Right hindlimb (tissue), 1 donor: Measurements from ENCODE around the gene PTPN7.

Source experiments
- DNase-seq: peaks from one replicate; pipeline ENCODE4 v3.0.0-alpha.2; 2018

The PTPN7 gene

GRCh38 chr1:202165267-202165941, 5.0 kb upstream of the PTPN7 start:
- peak; percentile 92 for DNase-seq

GRCh38 chr1:202164271-202165037, 4.1 kb upstream of the PTPN7 start:
- no peak for DNase-seq

GRCh38 chr1:202163281-202164270, 3.2 kb upstream of the PTPN7 start:
- DNase-seq, result no peak

GRCh38 chr1:202162418-202163280, 2.2 kb upstream of the PTPN7 start:
- no peak for DNase-seq

- no peak for DNase-seq
Observed at GRCh38 chr1:202162047-202162417, 1.6 kb upstream of the PTPN7 start.

- DNase-seq, result no peak
Observed at GRCh38 chr1:202161151-202162046, 997 bp upstream of the PTPN7 start.

GRCh38 chr1:202159534-202160371, 649 bp downstream of the PTPN7 start:
- DNase-seq, result no peak

GRCh38 chr1:202158810-202159533, 1.4 kb downstream of the PTPN7 start:
- DNase-seq, result no peak

- DNase-seq, result no peak
Observed at GRCh38 chr1:202157945-202158344, 2.5 kb downstream of the PTPN7 start.

GRCh38 chr1:202156590-202156989, 3.8 kb downstream of the PTPN7 start:
- no peak for DNase-seq

- DNase-seq, result no peak
Observed at GRCh38 chr1:202155478-202156021, 4.9 kb downstream of the PTPN7 start.

- DNase-seq, result peak; percentile 56
Observed at GRCh38 chr1:202154766-202155477, 5.5 kb downstream of the PTPN7 start.

- no peak for DNase-seq
Observed at GRCh38 chr1:202154148-202154765, 6.1 kb downstream of the PTPN7 start.

GRCh38 chr1:202153284-202153683, 7.1 kb downstream of the PTPN7 start:
- no peak for DNase-seq

GRCh38 chr1:202152399-202152798, 8.0 kb downstream of the PTPN7 start:
- no peak for DNase-seq

- DNase-seq, result no peak
Observed at GRCh38 chr1:202151045-202151444, 9.4 kb downstream of the PTPN7 start.

GRCh38 chr1:202150602-202151001, 9.8 kb downstream of the PTPN7 start:
- no peak for DNase-seq

- DNase-seq, result no peak
Observed at GRCh38 chr1:202150187-202150586, 10.2 kb downstream of the PTPN7 start.
